Erythroblast (primary cell): ENCODE data around the gene GABBR2.

Source experiments
- GATA1 ChIP-seq: IDR thresholded peaks from 2 replicates; pipeline ENCODE4 v1.6.1; 2011; ENCODE audit warnings: low read depth, mild to moderate bottlenecking, control low read depth, low read length, moderate library complexity
- POLR2A ChIP-seq: IDR thresholded peaks from 2 replicates; pipeline ENCODE4 v1.6.1; 2011; ENCODE audit warnings: mild to moderate bottlenecking, low read length

- no peak for TF ChIP-seq POLR2A
- no peak for TF ChIP-seq GATA1
These were observed 127.8 kb downstream of the GABBR2 start for GRCh38 chr9:98580956-98581355.
